ENCODE results near the gene GUCD1.
"Not testable (repeated sequence)": the region's sequence is repeated elsewhere in the genome, so short reads cannot be mapped to it uniquely, and the experiment has no call there.

The GUCD1 gene

GRCh38 chr22:24563246-24563645, 8.3 kb upstream of the GUCD1 start:
- DNase-seq, result no peak

GRCh38 chr22:24559471-24559870, 4.5 kb upstream of the GUCD1 start:
- no peak for DNase-seq

GRCh38 chr22:24555165-24556039, 464 bp upstream of the GUCD1 start, which contains the start of gene SNRPD3:
Gene SNRPD3, plus strand, starts transcription at chr22:24555999. Its CDS starts 1,676 bp downstream, at chr22:24557675.
- DNase-seq, result peak; percentile 97

GRCh38 chr22:24553597-24554312, 1.2 kb downstream of the GUCD1 start:
- no peak for DNase-seq

GRCh38 chr22:24552503-24553286, 2.2 kb downstream of the GUCD1 start:
- not testable (repeated sequence) for DNase-seq

GRCh38 chr22:24550902-24551435, 4.0 kb downstream of the GUCD1 start:
- no peak for DNase-seq

- no peak for DNase-seq
Measured at GRCh38 chr22:24550028-24550901, 4.7 kb downstream of the GUCD1 start.

- DNase-seq, result no peak
Measured at GRCh38 chr22:24548812-24549211, 6.1 kb downstream of the GUCD1 start.

GRCh38 chr22:24543679-24544243, 11.2 kb downstream of the GUCD1 start:
- no peak for DNase-seq

- no peak for DNase-seq
Measured at GRCh38 chr22:24543185-24543601, 11.7 kb downstream of the GUCD1 start.

GRCh38 chr22:24542641-24543040, 12.3 kb downstream of the GUCD1 start:
- no peak for DNase-seq

GRCh38 chr22:24541681-24542515, 13.0 kb downstream of the GUCD1 start:
- no peak for DNase-seq

GRCh38 chr22:24540470-24540869, 14.5 kb downstream of the GUCD1 start:
- DNase-seq, result no peak

GRCh38 chr22:24536089-24536488, 18.8 kb downstream of the GUCD1 start:
- DNase-seq, result no peak

GRCh38 chr22:24535348-24535747, 19.6 kb downstream of the GUCD1 start:
- DNase-seq, result no peak

- no peak for DNase-seq
Measured at GRCh38 chr22:24532075-24532474, 22.9 kb downstream of the GUCD1 start.

GRCh38 chr22:24530968-24531367, 24.0 kb downstream of the GUCD1 start:
- DNase-seq, result not testable (repeated sequence)

- DNase-seq, result no peak
Measured at GRCh38 chr22:24529898-24530297, 25.0 kb downstream of the GUCD1 start.

- DNase-seq, result no peak
Measured at GRCh38 chr22:24526191-24526590, 28.7 kb downstream of the GUCD1 start.

GRCh38 chr22:24525416-24526037, 29.4 kb downstream of the GUCD1 start:
- DNase-seq, result peak; percentile 25
